H1 (cell line): Measurements from ENCODE around the gene CDH18. TPM values are rescaled to one million over a fixed set of nuclear protein-coding genes. Genes with fewer than 3 reads are reported as not detected.

Experiments
- CTCF ChIA-PET: fragments of 300-600 bp; sonication (Branson Sonifier 250); formaldehyde crosslinking; loops from one replicate; lab custom pipeline; 2021; ENCODE audit not compliant: partially characterized antibody; lab: Charles Lee
- POLR2A ChIA-PET: fragments of 300-600 bp; sonication (Branson Sonifier 250); formaldehyde crosslinking; loops from one replicate; lab custom pipeline; 2021; ENCODE audit warnings: inconsistent platforms; ENCODE audit not compliant: partially characterized antibody; lab: Charles Lee
- DNase-seq, 2 experiments: peaks; one replicate each; pipeline versions ENCODE4 v3.0.0 to v3.0.0-alpha.2; 2010 to 2022; ENCODE audit warnings: low spot score in 2 of 2, low read depth in 1 of 2, mixed read lengths in 1 of 2
- FAIRE-seq: peaks from 2 replicates; lab custom pipeline; 2011; peaks lifted over from hg19 to GRCh38; lab: Jason Lieb, UNC
- H2AFZ ChIP-seq: 2 replicates; pipeline ENCODE4 v1.8.1; 2012; ENCODE audit warnings: low read length, inconsistent platforms
- H2AK5ac ChIP-seq: 2 replicates; pipeline ENCODE4 v1.6.1; 2013; ENCODE audit warnings: low read depth, low read length
- H2BK120ac ChIP-seq: replicated peaks from 2 replicates; pipeline ENCODE3; 2013; ENCODE audit warnings: low read depth, low read length, inconsistent platforms
- H2BK12ac ChIP-seq: 2 replicates; pipeline ENCODE4 v1.6.1; 2013; ENCODE audit warnings: low read depth, low read length
- H2BK15ac ChIP-seq: 2 replicates; pipeline ENCODE4 v1.6.1; 2013; ENCODE audit warnings: low read length
- H2BK20ac ChIP-seq: 2 replicates; pipeline ENCODE4 v1.6.1; 2013; ENCODE audit warnings: low read length
- H2BK5ac ChIP-seq: 2 replicates; pipeline ENCODE4 v1.6.1; 2013; ENCODE audit warnings: low read depth, low read length
- H3K14ac ChIP-seq: 2 replicates; pipeline ENCODE4 v1.6.1; 2013; ENCODE audit warnings: inconsistent platforms; ENCODE audit not compliant: insufficient read length
- H3K18ac ChIP-seq: 2 replicates; pipeline ENCODE4 v1.6.1; 2013; ENCODE audit warnings: low read length; ENCODE audit errors: extremely low read depth
- H3K23ac ChIP-seq: 2 replicates; pipeline ENCODE4 v1.6.1; 2013; ENCODE audit warnings: inconsistent platforms; ENCODE audit not compliant: insufficient read length
- H3K23me2 ChIP-seq: 2 replicates; pipeline ENCODE4 v1.6.1; 2013; ENCODE audit warnings: low read depth, low read length
- H3K27ac ChIP-seq: 2 replicates; pipeline ENCODE4 v1.6.1; 2011; ENCODE audit warnings: low read depth, low read length, inconsistent platforms
- H3K27me3 ChIP-seq, 4 experiments: replicated peaks in 1 of 4; 1 replicate in 1 of 4; 2 replicates in 3 of 4; pipeline versions ENCODE4 v1.6.1 to v1.8.1; 2011 to 2013; ENCODE audit warnings: low read length in 3 of 4, mild to moderate bottlenecking in 3 of 4, inconsistent platforms in 2 of 4, mixed read lengths in 2 of 4, moderate library complexity in 1 of 4; ENCODE audit not compliant: control insufficient read depth in 3 of 4, insufficient read depth in 3 of 4; ENCODE audit errors: extremely low read depth in 1 of 4
- H3K36me3 ChIP-seq, 4 experiments: 2 replicates each; pipeline versions ENCODE4 v1.6.1 to v1.8.1; 2011 to 2013; ENCODE audit warnings: mild to moderate bottlenecking in 4 of 4, low read length in 3 of 4, moderate library complexity in 2 of 4, control low read depth in 1 of 4, inconsistent platforms in 1 of 4; ENCODE audit not compliant: insufficient read depth in 4 of 4, control insufficient read depth in 2 of 4
- H3K4ac ChIP-seq: replicated peaks from 2 replicates; pipeline ENCODE3; 2013; ENCODE audit warnings: low read length, low read depth, mixed read lengths, inconsistent platforms; ENCODE audit not compliant: insufficient read length
- H3K4me1 ChIP-seq, 4 experiments: replicated peaks in 1 of 4; 1 replicate in 1 of 4; 2 replicates in 3 of 4; pipeline versions ENCODE4 v1.6.1 to v1.8.1; 2011 to 2013; ENCODE audit warnings: low read length in 3 of 4, inconsistent platforms in 2 of 4, mixed read lengths in 1 of 4; ENCODE audit not compliant: insufficient read depth in 4 of 4, control insufficient read depth in 3 of 4
- H3K4me2 ChIP-seq, 2 experiments: 2 replicates each; pipeline versions ENCODE4 v1.6.1 to v1.8.1; 2011 to 2013; ENCODE audit warnings: low read depth in 2 of 2, low read length in 2 of 2, control low read depth in 1 of 2, inconsistent platforms in 1 of 2, mild to moderate bottlenecking in 1 of 2; ENCODE audit not compliant: insufficient read depth in 1 of 2
- H3K4me3 ChIP-seq, 4 experiments: fragments of 200-600, 300-600 bp in 1 of 4; sonication (generic), shearing (Covaris generic), sonication (Bioruptor Twin) in 1 of 4; 2 replicates each; pipeline versions ENCODE4 v1.5.1 to v1.8.1; 2011 to 2016; ENCODE audit warnings: low read length in 4 of 4, low read depth in 3 of 4, control low read depth in 2 of 4, inconsistent platforms in 2 of 4, mild to moderate bottlenecking in 2 of 4, mixed read lengths in 1 of 4, moderate library complexity in 1 of 4; ENCODE audit not compliant: insufficient read depth in 2 of 4; ENCODE audit errors: extremely low read depth in 1 of 4
- H3K56ac ChIP-seq: replicated peaks from 2 replicates; pipeline ENCODE3; 2013; ENCODE audit warnings: low read depth, mild to moderate bottlenecking, mixed read lengths, low read length, inconsistent platforms; ENCODE audit not compliant: insufficient read length
- H3K79me1 ChIP-seq: 2 replicates; pipeline ENCODE4 v1.6.1; 2013; ENCODE audit warnings: low read depth, low read length, control low read depth
- H3K79me2 ChIP-seq, 2 experiments: 2 replicates each; pipeline versions ENCODE4 v1.6.1 to v1.8.1; 2012 to 2013; ENCODE audit warnings: low read length in 2 of 2, mild to moderate bottlenecking in 2 of 2, inconsistent platforms in 1 of 2; ENCODE audit not compliant: insufficient read depth in 2 of 2, control insufficient read depth in 1 of 2
- H3K9ac ChIP-seq, 4 experiments: replicated peaks in 1 of 4; 1 replicate in 1 of 4; 2 replicates in 3 of 4; pipeline versions ENCODE4 v1.6.1 to v1.8.1; 2011 to 2013; ENCODE audit warnings: low read depth in 3 of 4, low read length in 3 of 4, control low read depth in 2 of 4, mild to moderate bottlenecking in 2 of 4, moderate library complexity in 2 of 4, inconsistent platforms in 1 of 4; ENCODE audit errors: extremely low read depth in 1 of 4
- H3K9me3 ChIP-seq, 2 experiments: 2 replicates each; pipeline versions ENCODE4 v1.6.1 to v1.8.1; 2012 to 2013; ENCODE audit warnings: mild to moderate bottlenecking in 2 of 2, moderate library complexity in 2 of 2, control low read depth in 1 of 2, inconsistent platforms in 1 of 2, low read depth in 1 of 2, low read length in 1 of 2, mixed read lengths in 1 of 2; ENCODE audit not compliant: insufficient read depth in 2 of 2
- H4K20me1 ChIP-seq, 2 experiments: replicated peaks in 1 of 2; 2 replicates each; pipeline versions ENCODE3 to v1.8.1; 2011 to 2013; ENCODE audit warnings: inconsistent platforms in 2 of 2, low read length in 2 of 2, mild to moderate bottlenecking in 1 of 2; ENCODE audit not compliant: insufficient read depth in 2 of 2, control insufficient read depth in 1 of 2
- H4K5ac ChIP-seq: 2 replicates; pipeline ENCODE4 v1.6.1; 2013; ENCODE audit warnings: low read length, low read depth, mixed read lengths, inconsistent platforms; ENCODE audit not compliant: insufficient read length
- H4K8ac ChIP-seq: 2 replicates; pipeline ENCODE4 v1.8.0; 2013; ENCODE audit warnings: mild to moderate bottlenecking, moderate library complexity, low read length, inconsistent platforms; ENCODE audit not compliant: insufficient read depth; ENCODE audit errors: extremely low read depth
- H4K91ac ChIP-seq: replicated peaks from 2 replicates; pipeline ENCODE3; 2013; ENCODE audit warnings: low read length, mixed read lengths, inconsistent platforms; ENCODE audit not compliant: insufficient read length
- BRCA1 ChIP-seq: IDR thresholded peaks from 2 replicates; pipeline ENCODE4 v1.6.1; 2012; ENCODE audit warnings: low read depth, low read length, improper control_type of control experiment
- CBX5 ChIP-seq: fragments of 300-800, 300-1000 bp; sonication (generic); IDR thresholded peaks from 2 replicates; pipeline ENCODE4 v1.7.1; 2016; ENCODE audit warnings: antibody characterized with exemption, low read length, low read depth
- KDM1A ChIP-seq: fragments of 200-600, 300-600 bp; sonication (generic); IDR thresholded peaks from 2 replicates; pipeline ENCODE4 v1.7.1; 2016; ENCODE audit warnings: mild to moderate bottlenecking, low read length, borderline replicate concordance
- KDM4A ChIP-seq: IDR thresholded peaks from one replicate; pipeline ENCODE4 v1.7.1; 2012; ENCODE audit warnings: low read depth, mild to moderate bottlenecking, moderate library complexity, low read length, inconsistent platforms; ENCODE audit not compliant: severe bottlenecking
- NRF1 ChIP-seq: IDR thresholded peaks from 2 replicates; pipeline ENCODE4 v1.6.1; 2011; ENCODE audit warnings: mild to moderate bottlenecking, low read depth, low read length, improper control_type of control experiment
- POU5F1 ChIP-seq: IDR thresholded peaks from 2 replicates; pipeline ENCODE4 v1.6.1; 2011; ENCODE audit warnings: low read depth, mild to moderate bottlenecking, low read length, moderate library complexity
- SP1 ChIP-seq: IDR thresholded peaks from 2 replicates; pipeline ENCODE4 v1.6.1; 2011; ENCODE audit warnings: low read depth, low read length
- SP2 ChIP-seq: IDR thresholded peaks from 2 replicates; pipeline ENCODE4 v1.6.1; 2012; ENCODE audit warnings: mild to moderate bottlenecking, low read length, inconsistent platforms
- TCF12 ChIP-seq: IDR thresholded peaks from 2 replicates; pipeline ENCODE4 v1.6.1; 2011; ENCODE audit warnings: low read depth, mild to moderate bottlenecking, low read length
- WGBS, 2 experiments: shearing (Covaris generic) in 1 of 2; methylation state at CpG; one replicate each; pipeline versions ENCODE4 v1.1.6 to v1.1.7; 2013 to 2015; ENCODE audit warnings: low lambda C conversion rate in 2 of 2, mixed read lengths in 2 of 2, inconsistent platforms in 1 of 2, low coverage in 1 of 2, missing lambda C conversion rate in 1 of 2; ENCODE audit not compliant: insufficient replicate concordance in 2 of 2, insufficient coverage in 1 of 2, insufficient read length in 1 of 2; ENCODE audit errors: extremely low coverage in 1 of 2, missing lambda C conversion rate in 1 of 2; 5-methylcytosine and 5-hydroxymethylcytosine counted together
- polyA plus RNA-seq, 7 experiments: library from polyadenylated mRNA; depleted of rRNA in 3 of 7; stranded (reverse) in 5 of 7; unstranded in 2 of 7; fragments of >200 nt in 5 of 7; fragments of 200-250 nt in 2 of 7; gene quantifications; 1 replicate in 5 of 7; 2 replicates in 1 of 7; 4 replicates in 1 of 7; pipeline versions ENCODE4 v1.2.1 to v1.2.3, GENCODE V29; 2011 to 2013; ENCODE audit warnings: missing spikeins in 2 of 7, mixed read lengths in 2 of 7
- total RNA-seq: library from RNA; stranded (reverse); fragmentation: NEBNext Ultra II Directional; extraction: Animal tissue kit (Norgen Biotek cat#: 25700); gene quantifications from 2 replicates; pipeline ENCODE4 v1.2.1, GENCODE V29; 2021

CDH18 gene
- total and polyA plus RNA-seq, 2 of the 8 experiments (the other 6 are each of a cell fraction or from before 2014, with no cell fraction given) = 0.30 to 0.32 TPM

GRCh38 chr5:19930451-19930850, 57.5 kb downstream of the CDH18 start:
- Histone ChIP-seq H4K91ac (no peak overlapping the region), H3K14ac (no peak overlapping the region), H3K4ac (no peak overlapping the region), H3K4me2 (no peak overlapping the region), H2BK5ac (no peak overlapping the region), H4K5ac (no peak overlapping the region), H3K79me2 (no peaks in the 10 kb centered on the region), H3K4me1 (peaks cover 0 to 15% (median 5%) of the 10 kb centered on the region in 4 experiments; a peak in 2 of 7 replicates), H3K36me3 (no peaks in the 10 kb centered on the region), H3K9ac (no peak overlapping the region), H2AFZ (no peak overlapping the region), H2BK12ac (no peak overlapping the region), H4K20me1 (no peaks in the 10 kb centered on the region), H4K8ac (no peak overlapping the region), H3K27ac (no peak overlapping the region), H2BK15ac (no peak overlapping the region), H3K9me3 (no peaks in the 10 kb centered on the region), H2BK20ac (no peak overlapping the region), H3K23me2 (no peaks in the 10 kb centered on the region), H2AK5ac (no peak overlapping the region), H3K4me3 (no peak overlapping the region), H3K79me1 (no peaks in the 10 kb centered on the region), H2BK120ac (no peak overlapping the region), H3K56ac (no peak overlapping the region), H3K23ac (no peak overlapping the region), H3K18ac (no peak overlapping the region), H3K27me3 (no peaks in the 10 kb centered on the region)
- no peak for FAIRE-seq
- WGBS, 2 experiments = 90% methylated on average over 5 of the region's 5 CpGs; no CpG with 5 or more reads in 1 of the 2 experiments
- DNase-seq = no peak
- ChIA-PET CTCF (interaction anchor here (1.2 kb wide), 1 partner anchor 135 kb away, joined by 3 read pairs; no protein-coding TSS in a partner anchor), POLR2A (no interaction called here)
- no peak for TF ChIP-seq BRCA1
- no peak for TF ChIP-seq KDM4A
- TF ChIP-seq POU5F1 = no peak
- TF ChIP-seq SP2 = no peak
- TF ChIP-seq SP1 = no peak
- TF ChIP-seq NRF1 = no peak
- no peak for TF ChIP-seq TCF12
- no peak for TF ChIP-seq KDM1A
- no peak for TF ChIP-seq CBX5
